Endodermal cell (in vitro differentiated cells): Measurements from ENCODE around the gene CHML. TPM values are rescaled to one million over a fixed set of nuclear protein-coding genes. Genes with fewer than 3 reads are reported as not detected.

ENCODE experiments used
- DNase-seq: peaks from one replicate; pipeline ENCODE4 v3.0.0-alpha.2; 2017
- H3K27ac ChIP-seq: 2 replicates; pipeline ENCODE4 v1.5.1; 2013; ENCODE audit warnings: mild to moderate bottlenecking, low read depth, low read length, moderate library complexity
- H3K27me3 ChIP-seq: 2 replicates; pipeline ENCODE4 v1.6.1; 2013; ENCODE audit warnings: mild to moderate bottlenecking, low read length, moderate library complexity; ENCODE audit not compliant: insufficient read depth, control insufficient read depth, poor library complexity, severe bottlenecking
- H3K36me3 ChIP-seq: 2 replicates; pipeline ENCODE4 v1.7.0; 2013; ENCODE audit warnings: mild to moderate bottlenecking, low read length, moderate library complexity; ENCODE audit not compliant: control insufficient read depth, insufficient read depth
- H3K4me1 ChIP-seq: one replicate; pipeline ENCODE4 v1.7.0; 2013; ENCODE audit warnings: low read length; ENCODE audit not compliant: control insufficient read depth, insufficient read depth
- H3K4me3 ChIP-seq: 2 replicates; pipeline ENCODE4 v1.5.1; 2013; ENCODE audit warnings: mild to moderate bottlenecking, low read length, moderate library complexity
- H3K9ac ChIP-seq: 2 replicates; pipeline ENCODE4 v1.6.1; 2013; ENCODE audit warnings: mild to moderate bottlenecking, low read length, moderate library complexity; ENCODE audit not compliant: poor library complexity, severe bottlenecking; ENCODE audit errors: extremely low read depth
- H3K9me3 ChIP-seq: 2 replicates; pipeline ENCODE4 v1.6.1; 2013; ENCODE audit warnings: mild to moderate bottlenecking, low read length, moderate library complexity; ENCODE audit not compliant: control insufficient read depth
- H3K27ac Mint-ChIP-seq: 2 replicates; pipeline ENCODE4 v1.8.0; 2020; ENCODE audit warnings: mixed read lengths
- H3K27me3 Mint-ChIP-seq: 2 replicates; pipeline ENCODE4 v1.8.0; 2021; ENCODE audit warnings: mild to moderate bottlenecking, mixed read lengths; ENCODE audit not compliant: insufficient read depth
- H3K36me3 Mint-ChIP-seq: 2 replicates; pipeline ENCODE4 v1.8.0; 2020; ENCODE audit warnings: low read depth, mixed read lengths
- H3K4me1 Mint-ChIP-seq: 2 replicates; pipeline ENCODE4 v1.8.0; 2020; ENCODE audit warnings: mixed read lengths
- H3K4me3 Mint-ChIP-seq: 2 replicates; pipeline ENCODE4 v1.8.0; 2020; ENCODE audit warnings: mild to moderate bottlenecking, moderate library complexity, mixed read lengths
- H3K9me3 Mint-ChIP-seq: 2 replicates; pipeline ENCODE4 v1.8.0; 2020; ENCODE audit warnings: mild to moderate bottlenecking, mixed read lengths
- CTCF ChIP-seq: fragments of 200-600 bp; sonication (generic); conservative IDR thresholded peaks from 2 replicates; pipeline ENCODE4 v1.5.0; 2021; ENCODE audit warnings: antibody characterized with exemption, mild to moderate bottlenecking
- WGBS, 2 experiments: methylation state at CpG; one replicate each; pipeline versions ENCODE4 v1.1.5 to v1.1.7; 2013; ENCODE audit warnings: missing lambda C conversion rate in 2 of 2, mixed read lengths in 1 of 2; ENCODE audit not compliant: insufficient coverage in 1 of 2, insufficient read length in 1 of 2; 5-methylcytosine and 5-hydroxymethylcytosine counted together
- total RNA-seq, 2 donors: library from RNA; stranded (reverse); fragmentation: NEBNext Ultra II Directional in 1 of 2; extraction: Animal tissue kit (Norgen Biotek cat#: 25700) in 1 of 2; gene quantifications; 2 replicates in 1 of 2; 3 replicates in 1 of 2; pipeline ENCODE4 v1.2.1, GENCODE V29; 2021

The CHML gene
- total RNA-seq, 2 donors from 2014 or later, result 16.4 to 28.5 TPM

DNA sequence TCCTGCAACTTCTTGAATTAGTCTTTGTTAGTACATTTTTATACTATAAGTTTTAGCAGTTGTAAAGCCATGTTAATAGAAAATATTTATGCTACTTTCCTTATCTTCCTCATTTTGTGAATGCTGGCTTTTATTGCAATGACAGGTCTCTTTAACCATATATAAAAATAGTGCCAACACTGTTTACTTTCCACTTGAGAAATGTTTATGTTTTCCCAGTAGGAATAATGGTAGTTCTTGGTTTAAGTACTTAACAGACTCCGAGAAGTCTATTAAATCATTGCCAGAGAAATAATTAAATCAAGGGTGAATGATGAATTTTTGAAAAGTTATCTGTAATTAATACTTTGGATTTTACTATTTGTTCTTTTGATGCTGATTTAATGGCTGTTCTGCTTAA, 9.7 kb downstream of the CHML start:
- peaks cover 26% of the 10 kb centered on the region for H3K36me3 Mint-ChIP-seq
- H3K4me1 ChIP-seq, result no peaks in the 10 kb centered on the region
- H3K9me3 Mint-ChIP-seq, result no peaks in the 10 kb centered on the region
- no peak overlapping the region for H3K4me3 Mint-ChIP-seq
- no peak overlapping the region for H3K9ac ChIP-seq
- peaks cover 32% of the 10 kb centered on the region for H3K27me3 Mint-ChIP-seq
- 100% methylated on average over 1 of the region's 1 CpG for WGBS, 2 experiments
- no peak overlapping the region for H3K27ac Mint-ChIP-seq
- no peak for TF ChIP-seq CTCF
- H3K36me3 ChIP-seq, result no peaks in the 10 kb centered on the region
- no peak overlapping the region for H3K4me3 ChIP-seq
- no peaks in the 10 kb centered on the region for H3K9me3 ChIP-seq
- peaks cover 39% of the 10 kb centered on the region for H3K27me3 ChIP-seq
- no peak for DNase-seq
- peaks cover 1% of the 10 kb centered on the region for H3K4me1 Mint-ChIP-seq
- H3K27ac ChIP-seq, result no peak overlapping the region

DNA sequence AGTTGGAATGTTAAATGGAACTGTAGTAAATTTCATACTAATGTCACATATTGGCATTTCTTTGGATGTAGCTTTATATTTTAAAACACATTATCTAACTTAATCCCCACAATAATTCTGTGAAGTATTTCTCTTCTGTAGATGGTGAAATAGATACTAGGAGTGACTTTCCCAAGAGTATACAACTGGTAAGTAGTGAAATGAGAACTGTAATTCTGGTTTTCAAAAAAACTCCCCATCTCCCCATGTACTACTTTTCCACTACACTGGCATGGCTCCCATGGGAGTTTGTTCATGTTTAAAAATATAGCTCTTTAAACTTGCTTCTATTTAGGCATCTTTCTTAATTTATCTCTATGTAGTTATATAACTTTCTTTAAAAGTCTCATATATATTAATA, 10.2 kb downstream of the CHML start:
- no peak for TF ChIP-seq CTCF
- Mint-ChIP-seq H3K4me3 (no peak overlapping the region), H3K9me3 (no peaks in the 10 kb centered on the region), H3K27me3 (peaks cover 28% of the 10 kb centered on the region), H3K27ac (no peak overlapping the region), H3K4me1 (peaks cover 1% of the 10 kb centered on the region), H3K36me3 (peaks cover 21% of the 10 kb centered on the region)
- Histone ChIP-seq H3K4me3 (no peak overlapping the region), H3K9ac (no peak overlapping the region), H3K27ac (no peak overlapping the region), H3K27me3 (peaks cover 34% of the 10 kb centered on the region), H3K4me1 (no peaks in the 10 kb centered on the region), H3K9me3 (no peaks in the 10 kb centered on the region), H3K36me3 (no peaks in the 10 kb centered on the region)
- no peak for DNase-seq

GRCh38 chr1:241627453-241628259, 12.5 kb downstream of the CHML start:
- Histone ChIP-seq H3K27ac (no peak overlapping the region), H3K36me3 (no peaks in the 10 kb centered on the region), H3K9ac (no peak overlapping the region), H3K27me3 (peaks cover 11% of the 10 kb centered on the region), H3K4me1 (no peaks in the 10 kb centered on the region), H3K4me3 (no peak overlapping the region), H3K9me3 (no peaks in the 10 kb centered on the region)
- Mint-ChIP-seq H3K4me3 (no peak overlapping the region), H3K4me1 (peaks cover 1% of the 10 kb centered on the region), H3K9me3 (no peaks in the 10 kb centered on the region), H3K36me3 (peaks cover 8% of the 10 kb centered on the region), H3K27ac (no peak overlapping the region), H3K27me3 (peaks cover 9% of the 10 kb centered on the region)
- no peak for DNase-seq
- WGBS, 2 experiments, result 86 to 100% methylated on average over 4 to 9 of the region's 9 CpGs
- peak; percentile 77 for TF ChIP-seq CTCF
